HG03039 (cell line): Measurements from ENCODE around the gene NXF1.
A peak's percentile ranks its signal among the peaks of the same experiment; 100 is the strongest.
"Not testable (repeated sequence)": the region's sequence is repeated elsewhere in the genome, so short reads cannot be mapped to it uniquely, and the experiment has no call there.

ENCODE experiments used
- ATAC-seq: cut with Tn5 transposase; IDR thresholded peaks from one replicate; pipeline ENCODE4 v1.9.1; 2021; ENCODE audit warnings: mild to moderate bottlenecking, moderate library complexity; ENCODE audit not compliant: unreplicated experiment

Gene NXF1

GRCh38 chr11:62788991-62789390 lies 16.2 kb downstream of the NXF1 start:
- no peak for ATAC-seq

GRCh38 chr11:62787005-62787759 lies 18.1 kb downstream of the NXF1 start, which contains the start of gene TMEM179B:
TSS of gene TMEM179B (plus strand) at chr11:62787402. CDS start at chr11:62787432, 30 bp downstream.
- ATAC-seq = peak; percentile 64

DNA sequence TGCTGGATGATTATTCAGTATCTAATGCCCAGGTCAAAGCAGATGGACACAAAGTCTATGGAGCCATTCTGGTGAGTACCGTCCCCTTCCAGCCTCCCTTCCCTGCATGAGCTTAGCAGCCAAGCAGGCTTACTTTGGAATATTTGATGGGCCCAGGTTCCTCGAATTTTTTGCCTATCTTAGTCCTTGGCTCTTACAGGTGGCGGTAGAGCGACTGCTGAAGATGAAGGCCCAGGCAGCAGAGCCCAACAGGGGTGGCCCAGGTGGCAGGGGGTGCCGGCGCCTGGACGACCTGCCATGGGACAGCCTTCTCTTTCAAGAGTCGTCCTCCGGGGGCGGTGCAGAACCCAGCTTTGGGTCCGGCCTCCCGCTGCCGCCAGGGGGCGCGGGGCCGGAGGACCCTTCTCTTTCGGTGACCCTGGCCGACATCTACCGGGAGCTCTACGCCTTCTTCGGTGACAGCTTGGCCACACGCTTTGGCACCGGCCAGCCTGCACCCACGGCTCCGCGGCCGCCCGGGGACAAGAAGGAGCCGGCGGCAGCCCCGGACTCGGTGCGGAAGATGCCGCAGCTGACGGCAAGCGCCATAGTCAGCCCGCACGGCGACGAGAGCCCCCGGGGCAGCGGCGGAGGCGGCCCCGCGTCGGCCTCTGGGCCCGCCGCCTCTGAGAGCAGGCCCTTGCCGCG lies 18.8 kb downstream of the NXF1 start:
- ATAC-seq = peak; percentile 46

DNA sequence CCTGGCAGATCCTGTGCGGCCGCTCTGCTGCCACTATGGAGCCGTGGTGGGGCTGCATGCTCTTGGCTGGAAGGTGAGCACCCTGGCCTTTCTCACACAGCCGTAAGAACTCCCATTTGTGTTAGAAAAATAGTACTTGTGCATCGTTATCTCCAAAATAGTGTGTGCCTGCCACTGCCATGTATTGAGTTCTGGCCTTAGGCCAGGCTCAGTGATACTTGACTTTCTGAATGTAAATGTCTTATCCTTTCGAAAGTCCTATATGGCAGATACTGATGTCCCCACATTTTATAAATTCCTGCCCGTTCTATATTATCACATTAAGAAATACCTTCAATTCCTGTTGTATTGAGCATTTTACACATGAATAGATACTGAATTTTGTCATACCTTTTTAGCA lies 22.5 kb downstream of the NXF1 start:
- no peak for ATAC-seq

DNA sequence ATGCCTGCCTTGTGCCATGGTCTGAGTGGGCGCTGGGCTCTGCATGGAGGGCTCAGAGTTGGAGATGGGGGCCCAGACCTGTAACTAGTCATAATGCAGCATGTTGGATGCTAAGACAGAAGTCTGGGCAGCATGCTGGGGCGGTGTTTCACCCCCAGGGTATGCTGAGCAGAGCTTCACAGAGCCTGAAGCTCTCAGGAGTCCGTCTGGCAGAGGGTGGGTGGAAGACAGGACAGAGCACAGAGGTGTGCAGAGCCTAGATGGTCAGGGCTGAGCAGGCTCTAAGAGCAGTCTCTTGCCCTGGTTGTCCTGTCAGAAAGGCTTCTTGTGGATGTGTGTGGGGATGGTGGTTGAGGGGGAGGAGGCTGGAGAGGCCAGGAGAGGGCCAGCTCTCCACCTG lies 26.8 kb downstream of the NXF1 start:
- ATAC-seq = no peak

DNA sequence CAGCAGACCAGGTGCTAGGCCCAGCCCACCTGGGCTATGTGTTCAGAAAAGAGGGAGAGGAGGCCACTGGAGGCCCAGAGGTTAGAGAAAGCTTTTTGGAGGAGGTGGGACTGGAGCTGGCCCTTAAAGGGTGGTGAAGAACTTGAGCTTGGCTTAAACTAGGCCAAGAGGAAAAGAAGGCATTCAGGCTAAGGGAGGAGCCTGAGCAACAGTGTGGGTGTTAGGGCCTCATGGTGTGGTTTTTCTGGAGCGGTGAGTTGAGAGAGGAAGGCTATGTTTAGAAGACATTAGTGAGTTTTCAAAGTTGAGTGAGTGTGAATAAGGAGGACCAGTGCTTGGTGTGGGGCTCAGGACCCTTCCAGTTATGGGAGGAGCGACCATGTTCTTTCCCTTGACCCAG lies 27.9 kb downstream of the NXF1 start:
- ATAC-seq = no peak

GRCh38 chr11:62775646-62776045 lies 29.6 kb downstream of the NXF1 start:
- ATAC-seq = no peak

- ATAC-seq = no peak
Measured at GRCh38 chr11:62774407-62774806, 30.8 kb downstream of the NXF1 start.

GRCh38 chr11:62771144-62772021 lies 33.9 kb downstream of the NXF1 start, which contains the start of gene TAF6L:
TSS of gene TAF6L (plus strand) at chr11:62771396. CDS start at chr11:62775784, 4,388 bp downstream.
- ATAC-seq = peak; percentile 75

DNA sequence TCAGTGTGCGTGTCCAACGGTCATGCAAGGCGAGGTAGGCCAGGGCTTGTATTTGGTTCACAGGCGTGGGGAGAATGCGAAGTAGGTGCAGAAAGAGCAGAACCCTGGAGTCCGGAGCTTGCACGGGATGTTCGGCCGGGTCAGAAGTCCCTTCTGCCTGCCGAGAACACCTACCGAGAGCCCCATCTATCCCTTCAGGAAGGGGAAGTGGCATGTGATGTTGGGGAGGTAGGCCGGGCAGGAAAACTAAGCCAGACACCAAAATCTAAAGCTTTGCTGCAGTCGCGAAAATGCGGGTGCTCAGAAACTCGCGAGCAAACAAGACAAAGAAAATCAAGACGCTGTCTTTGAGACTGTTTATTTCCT lies 34.5 kb downstream of the NXF1 start:
- no peak for ATAC-seq

DNA sequence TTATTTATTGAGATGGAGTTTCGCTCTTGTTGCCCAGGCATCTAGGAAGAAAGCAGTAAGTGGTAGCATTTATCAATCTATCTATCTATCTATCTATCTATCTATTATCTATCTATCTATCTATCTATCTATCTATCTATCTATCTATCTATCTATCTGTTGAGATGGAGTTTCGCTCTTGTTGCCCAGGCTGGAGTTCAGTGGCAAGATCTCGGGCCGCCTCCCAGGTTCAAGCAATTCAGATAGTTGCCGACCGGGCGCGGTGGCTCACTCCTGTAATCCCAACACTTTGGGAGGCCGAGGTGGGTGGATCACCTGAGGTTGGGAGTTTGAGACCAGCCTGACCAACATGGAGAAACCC lies 44.4 kb downstream of the NXF1 start:
- not testable (repeated sequence) for ATAC-seq

- no peak for ATAC-seq
Measured at GRCh38 chr11:62757846-62758788, 47.1 kb downstream of the NXF1 start.

GRCh38 chr11:62755086-62755615 lies 50.1 kb downstream of the NXF1 start:
- no peak for ATAC-seq

DNA sequence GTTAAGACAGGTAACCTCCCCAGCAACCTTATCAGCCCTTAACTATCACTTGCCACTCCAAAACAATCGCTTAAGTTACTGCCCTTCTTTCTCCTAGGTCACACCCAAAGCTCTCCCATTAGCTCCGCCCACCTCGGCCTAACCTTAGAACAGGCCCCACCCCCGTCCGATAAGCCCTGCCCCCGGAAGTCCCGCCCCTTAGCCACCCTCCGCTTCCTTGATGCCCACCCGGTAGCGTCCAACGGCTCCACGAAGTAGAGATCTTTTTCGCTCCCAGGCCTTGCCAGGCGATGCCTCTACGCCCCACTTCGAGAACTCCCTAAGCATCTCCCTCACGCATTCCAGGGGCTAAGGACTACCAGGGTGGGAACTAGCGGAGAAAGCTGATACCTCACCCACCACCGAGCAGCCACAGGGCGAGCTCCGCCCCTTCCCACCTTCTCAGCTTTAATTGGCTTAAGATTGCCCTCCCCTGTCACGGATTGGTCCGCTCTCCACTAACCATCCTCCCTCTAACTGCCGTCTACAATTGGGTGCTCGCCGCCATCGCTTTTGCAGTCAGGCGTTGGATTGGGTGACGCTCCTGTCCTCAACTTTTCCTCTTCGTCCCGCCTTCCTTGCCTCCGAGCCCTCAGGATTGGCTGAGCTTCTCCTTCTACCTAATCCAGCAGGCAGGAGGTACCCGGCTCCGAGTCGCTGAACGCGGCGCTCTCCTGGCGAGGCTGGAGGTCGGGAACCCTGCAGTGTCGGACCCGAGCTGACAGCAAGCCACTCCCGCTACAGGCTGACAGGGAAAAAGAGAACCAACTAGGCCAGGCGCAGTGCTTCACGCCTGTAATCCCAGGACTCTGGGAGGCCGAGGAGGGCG lies 51.3 kb downstream of the NXF1 start, which contains the start of gene ZBTB3:
Gene ZBTB3, minus strand, starts transcription at position 425 of the 868 bp plus-strand sequence. CDS start 496 bp downstream, outside the sequence.
- ATAC-seq = peak; percentile 94

DNA sequence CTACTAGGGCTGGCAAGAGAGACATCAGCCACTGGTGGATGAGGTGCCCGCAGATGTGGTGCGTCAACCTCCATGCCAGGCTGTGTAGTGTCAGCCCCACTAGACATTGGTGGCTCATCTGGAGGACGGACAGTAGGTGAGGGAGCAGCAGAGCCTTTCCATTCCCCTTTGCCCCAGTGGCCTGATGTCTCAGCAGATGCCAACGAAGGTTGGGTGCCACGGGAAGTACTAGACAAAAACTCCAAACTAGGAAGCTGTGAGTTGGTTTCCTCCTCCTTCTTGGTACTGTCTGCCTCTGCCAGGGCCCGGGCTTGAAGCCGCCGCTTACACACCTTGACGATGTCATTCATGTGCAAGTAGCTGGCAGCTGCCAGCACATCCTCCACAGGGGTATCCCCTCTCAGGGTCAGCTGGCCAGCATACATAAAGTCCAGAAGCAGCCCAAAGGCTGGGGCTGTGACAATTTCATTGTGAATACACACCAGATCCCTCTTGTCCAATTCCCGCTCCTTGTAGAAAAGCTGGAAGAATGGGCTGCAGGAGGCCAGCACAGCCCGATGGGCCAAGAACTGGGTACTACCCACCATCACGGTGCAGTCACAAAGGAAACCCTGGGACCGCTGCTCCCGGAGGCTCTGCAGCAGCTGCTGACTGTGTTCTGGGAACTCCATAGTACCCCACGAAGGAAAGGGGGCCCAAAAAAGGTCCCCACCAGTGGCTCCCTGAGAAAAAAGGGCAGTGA lies 52.1 kb downstream of the NXF1 start:
- no peak for ATAC-seq

DNA sequence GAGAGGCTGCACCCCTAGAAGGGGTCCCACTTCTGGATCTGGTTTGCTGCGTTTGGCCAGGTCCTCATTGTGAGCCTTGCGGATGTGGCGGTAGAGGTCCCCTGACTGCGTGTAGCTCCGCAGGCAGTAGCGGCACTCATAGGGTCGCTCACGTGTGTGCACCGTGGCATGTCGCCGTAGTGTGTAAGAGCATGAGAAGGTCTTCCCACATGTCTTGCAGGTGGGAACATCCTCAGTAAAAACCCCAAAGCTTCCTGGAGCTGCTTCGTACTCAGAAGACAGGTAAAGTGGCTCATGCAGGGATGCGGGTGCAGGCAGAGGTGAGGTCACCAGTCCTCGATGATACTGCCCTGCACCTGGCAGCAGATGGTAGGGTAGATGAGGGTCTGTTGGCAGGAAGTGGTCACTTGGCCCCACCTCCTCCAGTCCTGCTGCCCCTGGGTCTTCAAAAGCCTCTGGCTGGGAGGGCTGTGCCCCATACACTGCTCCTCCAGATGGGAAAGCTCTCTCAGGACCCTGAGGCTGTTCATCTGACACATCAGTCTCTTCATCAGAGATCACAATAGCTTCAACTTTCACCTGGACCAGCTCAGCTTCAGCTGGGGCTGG lies 53.0 kb downstream of the NXF1 start:
- no peak for ATAC-seq

GRCh38 chr11:62749931-62750330 lies 55.3 kb downstream of the NXF1 start:
- not testable (repeated sequence) for ATAC-seq
